ENCODE measurements around the gene ACIN1. TPM values are rescaled to one million over a fixed set of nuclear protein-coding genes. Genes with fewer than 3 reads are reported as not detected.

Gene ACIN1
- total and polyA plus RNA-seq, 9 of the 15 experiments (the other 6 are each of a cell fraction or from before 2014, with no cell fraction given), result 5.0 to 196 (median 129) TPM

- no peak for TF ChIP-seq ZBTB12 (CRISPR knock-in tag; IDR thresholded peaks at IDR 0.05)
- no peak for TF ChIP-seq RFX5 (IDR thresholded peaks at IDR 0.05; ENCODE audit: low read depth, low read length)
- no peak for TF ChIP-seq ZFX (CRISPR knock-in tag; IDR thresholded peaks at IDR 0.05)
- TF ChIP-seq SNRNP70 (optimal IDR thresholded peaks at IDR 0.05; ENCODE audit: low read depth, low read length), result no peak
- TF ChIP-seq ZNF277 (CRISPR knock-in tag; IDR thresholded peaks at IDR 0.05; ENCODE audit: borderline replicate concordance), result no peak
- no peak for TF ChIP-seq ZNF23 (CRISPR knock-in tag; IDR thresholded peaks at IDR 0.05)
- no peak for TF ChIP-seq ZNF354B (CRISPR knock-in tag; IDR thresholded peaks at IDR 0.05)
- peak in 1 of 2 experiments; percentile 46; a peak in 2 of 4 replicates for TF ChIP-seq TEAD1 (CRISPR knock-in tag; IDR thresholded peaks at IDR 0.05)
- TF ChIP-seq DDX20 (tag; IDR thresholded peaks at IDR 0.05; ENCODE audit: low read depth), result no peak
- TF ChIP-seq NFATC3 (IDR thresholded peaks at IDR 0.05), result no peak
- TF ChIP-seq ZBTB5 (IDR thresholded peaks at IDR 0.05), result no peak
- no peak for TF ChIP-seq FOXP4 (CRISPR knock-in tag; IDR thresholded peaks at IDR 0.05; ENCODE audit: borderline replicate concordance)
- peak; percentile 97 for TF ChIP-seq TCF3 (CRISPR knock-in tag; IDR thresholded peaks at IDR 0.05)
- TF ChIP-seq TFAM (CRISPR knock-in tag; conservative IDR thresholded peaks at IDR 0.05), result no peak
- no peak for TF ChIP-seq RBM14 (IDR thresholded peaks at IDR 0.05; ENCODE audit: borderline replicate concordance, insufficient read depth, low read depth, low read length)
- no peak for TF ChIP-seq POLR2A (conservative IDR thresholded peaks at IDR 0.05)
- TF ChIP-seq SP2 (IDR thresholded peaks at IDR 0.05; ENCODE audit: extremely low read depth, low read depth, low read length, poor library complexity, severe bottlenecking), result no peak
- no peak; the same call in 1 of the 2 replicates for TF ChIP-seq CEBPG (CRISPR knock-in tag; IDR thresholded peaks at IDR 0.05)
- TF ChIP-seq CEBPG (tag; conservative IDR thresholded peaks at IDR 0.05 in 1 of 2, IDR thresholded peaks at IDR 0.05 in 1 of 2), result no peak
- TF ChIP-seq SMARCA4 (IDR thresholded peaks at IDR 0.05), result peak; percentile 54
- TF ChIP-seq HDAC8 (tag; IDR thresholded peaks at IDR 0.05), result no peak
- no peak for TF ChIP-seq TCF7L2 (IDR thresholded peaks at IDR 0.05; ENCODE audit: low read depth, low read length)
- no peak for TF ChIP-seq RBM17 (IDR thresholded peaks at IDR 0.05; ENCODE audit: borderline replicate concordance, low read depth, low read length)
These were observed 25.8 kb upstream of the ACIN1 start (continued) for GRCh38 chr14:23120541-23121251.

Measured in K562 (cell line).